ENCODE data around the gene SUSD2.

DNA sequence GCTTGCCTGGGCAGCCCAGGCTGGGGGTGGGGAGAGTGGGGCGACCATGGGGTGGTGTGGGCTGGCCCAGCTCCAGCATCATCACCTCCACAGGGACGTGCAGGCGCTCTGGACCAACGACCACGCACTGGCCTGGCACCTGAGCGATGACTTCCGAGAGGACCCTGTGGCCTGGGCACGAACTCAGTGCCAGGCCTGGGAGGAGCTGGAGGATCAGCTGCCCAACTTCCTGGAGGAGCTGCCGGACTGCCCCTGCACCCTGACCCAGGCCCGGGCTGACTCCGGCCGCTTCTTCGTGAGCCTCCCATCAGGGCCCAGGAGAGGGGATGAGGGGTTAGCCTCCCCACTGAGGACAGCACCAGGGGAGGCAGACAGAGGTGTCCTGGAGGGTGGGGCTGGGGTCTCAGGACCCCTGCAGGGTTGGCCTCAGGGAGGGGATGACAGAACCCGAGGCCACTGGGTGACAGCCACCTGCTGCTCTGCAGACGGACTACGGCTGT is 3.8 kb downstream of the SUSD2 start:
- TF ChIP-seq, protein P1, sequence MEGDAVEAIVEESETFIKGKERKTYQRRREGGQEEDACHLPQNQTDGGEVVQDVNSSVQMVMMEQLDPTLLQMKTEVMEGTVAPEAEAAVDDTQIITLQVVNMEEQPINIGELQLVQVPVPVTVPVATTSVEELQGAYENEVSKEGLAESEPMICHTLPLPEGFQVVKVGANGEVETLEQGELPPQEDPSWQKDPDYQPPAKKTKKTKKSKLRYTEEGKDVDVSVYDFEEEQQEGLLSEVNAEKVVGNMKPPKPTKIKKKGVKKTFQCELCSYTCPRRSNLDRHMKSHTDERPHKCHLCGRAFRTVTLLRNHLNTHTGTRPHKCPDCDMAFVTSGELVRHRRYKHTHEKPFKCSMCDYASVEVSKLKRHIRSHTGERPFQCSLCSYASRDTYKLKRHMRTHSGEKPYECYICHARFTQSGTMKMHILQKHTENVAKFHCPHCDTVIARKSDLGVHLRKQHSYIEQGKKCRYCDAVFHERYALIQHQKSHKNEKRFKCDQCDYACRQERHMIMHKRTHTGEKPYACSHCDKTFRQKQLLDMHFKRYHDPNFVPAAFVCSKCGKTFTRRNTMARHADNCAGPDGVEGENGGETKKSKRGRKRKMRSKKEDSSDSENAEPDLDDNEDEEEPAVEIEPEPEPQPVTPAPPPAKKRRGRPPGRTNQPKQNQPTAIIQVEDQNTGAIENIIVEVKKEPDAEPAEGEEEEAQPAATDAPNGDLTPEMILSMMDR (conservative IDR thresholded peaks at IDR 0.05; ENCODE audit: low read length): no peak
- no peak for TF ChIP-seq EZH2phosphoT487 (IDR thresholded peaks at IDR 0.05; ENCODE audit: borderline replicate concordance, low read depth, low read length)
